Loucy (cell line): ENCODE results near the gene NALCN.

Experiments
- CTCF ChIP-seq: fragments of 200-600 bp; sonication (generic); conservative IDR thresholded peaks from 2 replicates; pipeline ENCODE4 v1.5.1; 2014; ENCODE audit warnings: mild to moderate bottlenecking, antibody characterized with exemption, low read length
- EZH2phosphoT487 ChIP-seq: fragments of 200-600 bp; IDR thresholded peaks from 2 replicates; pipeline ENCODE4 v1.6.1; 2018; ENCODE audit warnings: antibody characterized with exemption, mild to moderate bottlenecking, moderate library complexity, borderline replicate concordance

- TF ChIP-seq CTCF (peak; percentile 37), EZH2phosphoT487 (no peak)
Measured at GRCh38 chr13:101115762-101116171, 300.5 kb downstream of the NALCN start.
